HEK293 (cell line): ENCODE results near the gene BIRC6.

Experiments used
- TF ChIP-seq, protein P1 (sequence below): fragments of 450-650 bp; formaldehyde crosslinking; IDR thresholded peaks from 2 replicates; pipeline ENCODE4 v1.5.1; 2016; ENCODE audit warnings: missing biosample characterization, missing genetic modification characterization
- TF ChIP-seq, protein P2 (sequence below): fragments of 450-650 bp; formaldehyde crosslinking; IDR thresholded peaks from 2 replicates; pipeline ENCODE4 v1.5.1; 2016; ENCODE audit warnings: missing biosample characterization, missing genetic modification characterization, low read depth

GRCh38 chr2:32464431-32464830 is 107.6 kb downstream of the BIRC6 start:
- TF ChIP-seq, protein P1, sequence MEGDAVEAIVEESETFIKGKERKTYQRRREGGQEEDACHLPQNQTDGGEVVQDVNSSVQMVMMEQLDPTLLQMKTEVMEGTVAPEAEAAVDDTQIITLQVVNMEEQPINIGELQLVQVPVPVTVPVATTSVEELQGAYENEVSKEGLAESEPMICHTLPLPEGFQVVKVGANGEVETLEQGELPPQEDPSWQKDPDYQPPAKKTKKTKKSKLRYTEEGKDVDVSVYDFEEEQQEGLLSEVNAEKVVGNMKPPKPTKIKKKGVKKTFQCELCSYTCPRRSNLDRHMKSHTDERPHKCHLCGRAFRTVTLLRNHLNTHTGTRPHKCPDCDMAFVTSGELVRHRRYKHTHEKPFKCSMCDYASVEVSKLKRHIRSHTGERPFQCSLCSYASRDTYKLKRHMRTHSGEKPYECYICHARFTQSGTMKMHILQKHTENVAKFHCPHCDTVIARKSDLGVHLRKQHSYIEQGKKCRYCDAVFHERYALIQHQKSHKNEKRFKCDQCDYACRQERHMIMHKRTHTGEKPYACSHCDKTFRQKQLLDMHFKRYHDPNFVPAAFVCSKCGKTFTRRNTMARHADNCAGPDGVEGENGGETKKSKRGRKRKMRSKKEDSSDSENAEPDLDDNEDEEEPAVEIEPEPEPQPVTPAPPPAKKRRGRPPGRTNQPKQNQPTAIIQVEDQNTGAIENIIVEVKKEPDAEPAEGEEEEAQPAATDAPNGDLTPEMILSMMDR (tag by site-specific recombination): no peak
- TF ChIP-seq, protein P2, sequence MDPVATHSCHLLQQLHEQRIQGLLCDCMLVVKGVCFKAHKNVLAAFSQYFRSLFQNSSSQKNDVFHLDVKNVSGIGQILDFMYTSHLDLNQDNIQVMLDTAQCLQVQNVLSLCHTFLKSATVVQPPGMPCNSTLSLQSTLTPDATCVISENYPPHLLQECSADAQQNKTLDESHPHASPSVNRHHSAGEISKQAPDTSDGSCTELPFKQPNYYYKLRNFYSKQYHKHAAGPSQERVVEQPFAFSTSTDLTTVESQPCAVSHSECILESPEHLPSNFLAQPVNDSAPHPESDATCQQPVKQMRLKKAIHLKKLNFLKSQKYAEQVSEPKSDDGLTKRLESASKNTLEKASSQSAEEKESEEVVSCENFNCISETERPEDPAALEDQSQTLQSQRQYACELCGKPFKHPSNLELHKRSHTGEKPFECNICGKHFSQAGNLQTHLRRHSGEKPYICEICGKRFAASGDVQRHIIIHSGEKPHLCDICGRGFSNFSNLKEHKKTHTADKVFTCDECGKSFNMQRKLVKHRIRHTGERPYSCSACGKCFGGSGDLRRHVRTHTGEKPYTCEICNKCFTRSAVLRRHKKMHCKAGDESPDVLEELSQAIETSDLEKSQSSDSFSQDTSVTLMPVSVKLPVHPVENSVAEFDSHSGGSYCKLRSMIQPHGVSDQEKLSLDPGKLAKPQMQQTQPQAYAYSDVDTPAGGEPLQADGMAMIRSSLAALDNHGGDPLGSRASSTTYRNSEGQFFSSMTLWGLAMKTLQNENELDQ (tag by site-specific recombination): no peak
